HG03520 (cell line): ENCODE data around the gene SLC36A4.
A peak's percentile ranks its signal among the peaks of the same experiment; 100 is the strongest.
"Not testable (repeated sequence)": the region's sequence is repeated elsewhere in the genome, so short reads cannot be mapped to it uniquely, and the experiment has no call there.

ENCODE experiments used
- ATAC-seq: cut with Tn5 transposase; IDR thresholded peaks from one replicate; pipeline ENCODE4 v1.9.1; 2021; ENCODE audit warnings: mild to moderate bottlenecking, moderate library complexity; ENCODE audit not compliant: unreplicated experiment

Gene SLC36A4

GRCh38 chr11:93194673-93195291 lies 3.0 kb downstream of the SLC36A4 start:
- no peak for ATAC-seq

- no peak for ATAC-seq
Observed at GRCh38 chr11:93193731-93194130, 4.1 kb downstream of the SLC36A4 start.

GRCh38 chr11:93192163-93192562 lies 5.6 kb downstream of the SLC36A4 start:
- no peak for ATAC-seq

- ATAC-seq: no peak
Observed at GRCh38 chr11:93189462-93189861, 8.3 kb downstream of the SLC36A4 start.

- ATAC-seq: no peak
Observed at GRCh38 chr11:93188726-93189125, 9.1 kb downstream of the SLC36A4 start.

GRCh38 chr11:93187290-93187689 lies 10.5 kb downstream of the SLC36A4 start:
- no peak for ATAC-seq

GRCh38 chr11:93177891-93178290 lies 19.9 kb downstream of the SLC36A4 start:
- ATAC-seq: not testable (repeated sequence)

- ATAC-seq: no peak
Observed at GRCh38 chr11:93169950-93170561, 27.7 kb downstream of the SLC36A4 start.

GRCh38 chr11:93169143-93169542 lies 28.6 kb downstream of the SLC36A4 start:
- no peak for ATAC-seq

- ATAC-seq: peak; percentile 62
Observed at GRCh38 chr11:93166862-93167261, 30.9 kb downstream of the SLC36A4 start.

- peak; percentile 48 for ATAC-seq
Observed at GRCh38 chr11:93166194-93166593, 31.6 kb downstream of the SLC36A4 start.

- no peak for ATAC-seq
Observed at GRCh38 chr11:93160808-93161207, 37.0 kb downstream of the SLC36A4 start.

GRCh38 chr11:93160156-93160555 lies 37.6 kb downstream of the SLC36A4 start:
- ATAC-seq: no peak

GRCh38 chr11:93159721-93160120 lies 38.1 kb downstream of the SLC36A4 start:
- no peak for ATAC-seq

GRCh38 chr11:93155738-93156137 lies 42.1 kb downstream of the SLC36A4 start:
- no peak for ATAC-seq

- ATAC-seq: no peak
Observed at GRCh38 chr11:93145390-93145915, 52.3 kb downstream of the SLC36A4 start.

GRCh38 chr11:93143800-93144199 lies 54.0 kb downstream of the SLC36A4 start:
- no peak for ATAC-seq

- no peak for ATAC-seq
Observed at GRCh38 chr11:93143186-93143585, 54.6 kb downstream of the SLC36A4 start.

GRCh38 chr11:93133488-93134109 lies 64.2 kb downstream of the SLC36A4 start:
- no peak for ATAC-seq

- ATAC-seq: no peak
Observed at GRCh38 chr11:93132836-93133235, 65.0 kb downstream of the SLC36A4 start.

GRCh38 chr11:93131709-93132108 lies 66.1 kb downstream of the SLC36A4 start:
- ATAC-seq: no peak

GRCh38 chr11:93128574-93128973 lies 69.2 kb downstream of the SLC36A4 start:
- ATAC-seq: no peak
